ENCODE data around the gene RPL27A. TPM values are rescaled to one million over a fixed set of nuclear protein-coding genes. Genes with fewer than 3 reads are reported as not detected.

Gene RPL27A
- total RNA-seq, 6 experiments from 2014 or later: 187 to 394 (median 327) TPM

DNA sequence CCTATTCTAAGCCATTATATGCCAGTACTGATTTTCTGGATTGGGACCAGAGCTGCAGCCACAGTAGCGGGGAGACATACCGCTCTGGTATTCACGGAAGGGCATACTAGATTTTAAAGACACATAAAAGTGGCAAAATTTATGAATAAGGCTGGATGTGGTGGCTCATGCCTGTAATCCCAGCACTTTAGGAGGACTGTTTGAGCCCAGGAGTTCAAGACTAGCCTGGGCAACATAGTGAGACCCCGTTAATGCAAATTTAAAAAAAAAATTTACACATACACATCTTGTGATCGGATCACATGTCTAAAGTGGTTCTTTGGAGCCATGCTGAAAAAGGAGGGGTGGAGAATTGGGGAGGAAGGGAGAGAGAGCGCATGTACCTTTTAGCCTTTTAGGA is 9.0 kb downstream of the RPL27A start:
- TF ChIP-seq POLR2A (IDR thresholded peaks at IDR 0.05): no peak
- TF ChIP-seq, protein P1, sequence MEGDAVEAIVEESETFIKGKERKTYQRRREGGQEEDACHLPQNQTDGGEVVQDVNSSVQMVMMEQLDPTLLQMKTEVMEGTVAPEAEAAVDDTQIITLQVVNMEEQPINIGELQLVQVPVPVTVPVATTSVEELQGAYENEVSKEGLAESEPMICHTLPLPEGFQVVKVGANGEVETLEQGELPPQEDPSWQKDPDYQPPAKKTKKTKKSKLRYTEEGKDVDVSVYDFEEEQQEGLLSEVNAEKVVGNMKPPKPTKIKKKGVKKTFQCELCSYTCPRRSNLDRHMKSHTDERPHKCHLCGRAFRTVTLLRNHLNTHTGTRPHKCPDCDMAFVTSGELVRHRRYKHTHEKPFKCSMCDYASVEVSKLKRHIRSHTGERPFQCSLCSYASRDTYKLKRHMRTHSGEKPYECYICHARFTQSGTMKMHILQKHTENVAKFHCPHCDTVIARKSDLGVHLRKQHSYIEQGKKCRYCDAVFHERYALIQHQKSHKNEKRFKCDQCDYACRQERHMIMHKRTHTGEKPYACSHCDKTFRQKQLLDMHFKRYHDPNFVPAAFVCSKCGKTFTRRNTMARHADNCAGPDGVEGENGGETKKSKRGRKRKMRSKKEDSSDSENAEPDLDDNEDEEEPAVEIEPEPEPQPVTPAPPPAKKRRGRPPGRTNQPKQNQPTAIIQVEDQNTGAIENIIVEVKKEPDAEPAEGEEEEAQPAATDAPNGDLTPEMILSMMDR (IDR thresholded peaks at IDR 0.05): no peak
- H3K27me3 ChIP-seq: no peaks in the 10 kb centered on the region
- H3K4me3 ChIP-seq: no peak overlapping the region
- intact Hi-C loops (cut with DNase I): no loop called here
- H3K36me3 ChIP-seq: peaks cover 0 to 47% (median 28%) of the 10 kb centered on the region in 4 donors
- no peaks in the 10 kb centered on the region for H3K9me3 ChIP-seq
- ATAC-seq (no peak), DNase-seq (no peak)
- H3K27ac ChIP-seq: no peak overlapping the region
- WGBS (ENCODE audit: insufficient coverage, low coverage, low lambda C conversion rate, missing lambda C conversion rate): 91% methylated on average over 6 of the region's 6 CpGs
- H3K4me1 ChIP-seq: peaks cover 0 to 18% (median 5%) of the 10 kb centered on the region in 4 donors

DNA sequence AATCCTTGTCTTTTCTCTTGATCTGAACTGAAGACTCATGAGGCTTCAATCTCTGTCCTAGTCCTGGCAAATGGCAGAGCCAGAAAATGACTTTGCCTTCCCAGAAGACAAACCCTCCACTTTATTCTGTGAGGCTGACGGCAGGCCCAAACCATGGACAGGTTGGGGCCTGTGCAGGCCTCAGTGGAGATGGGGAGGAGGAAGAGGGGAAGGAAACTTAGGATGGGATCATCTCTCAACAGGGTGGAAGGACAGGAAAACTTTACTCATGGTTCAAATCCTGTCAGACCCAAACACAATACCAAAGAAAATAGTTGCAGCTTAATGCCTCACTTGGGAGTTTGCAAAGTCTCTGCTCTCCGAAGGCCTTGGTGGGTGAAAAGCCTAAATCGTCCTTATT is 9.8 kb downstream of the RPL27A start:
- Histone ChIP-seq H3K27me3 (no peaks in the 10 kb centered on the region), H3K4me1 (peaks cover 0 to 14% (median 5%) of the 10 kb centered on the region in 4 donors), H3K36me3 (peaks cover 0 to 55% (median 33%) of the 10 kb centered on the region in 4 donors), H3K4me3 (no peak overlapping the region), H3K9me3 (no peaks in the 10 kb centered on the region), H3K27ac (no peak overlapping the region)
- DNase-seq (no peak), ATAC-seq (no peak)
- TF ChIP-seq, protein P1 (IDR thresholded peaks at IDR 0.05): no peak
- no peak for TF ChIP-seq POLR2A (IDR thresholded peaks at IDR 0.05)
- WGBS (ENCODE audit: insufficient coverage, low coverage, low lambda C conversion rate, missing lambda C conversion rate): 100% methylated on average over 3 of the region's 3 CpGs
- intact Hi-C loops (cut with DNase I): no loop called here

DNA sequence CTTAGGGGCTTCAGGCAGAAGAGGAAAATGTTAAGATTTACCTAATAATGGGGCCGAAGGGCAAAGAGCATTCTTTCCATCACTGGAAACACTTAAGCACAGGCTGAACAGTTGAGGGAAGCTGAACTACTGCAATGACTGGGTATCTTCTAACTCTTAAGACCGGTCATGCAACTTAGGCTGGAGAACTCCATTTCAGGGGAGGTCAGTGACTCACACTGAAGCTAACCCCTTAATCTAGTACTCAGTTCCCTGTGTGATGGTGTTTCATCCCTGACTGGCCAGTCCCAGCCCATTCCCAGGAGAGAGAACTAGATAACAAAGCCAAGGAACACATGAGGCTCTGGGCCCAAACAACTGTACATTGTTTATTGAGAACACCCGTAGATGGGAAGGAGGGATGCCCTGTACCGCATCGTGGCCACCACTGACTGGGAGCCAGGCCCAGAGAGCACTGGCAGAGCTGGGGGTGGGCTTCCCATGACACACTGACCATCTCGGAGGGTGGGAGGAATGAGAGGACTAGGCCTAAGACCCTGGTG is 10.5 kb downstream of the RPL27A start:
- 95% methylated on average over 5 of the region's 6 CpGs for WGBS (ENCODE audit: insufficient coverage, low coverage, low lambda C conversion rate, missing lambda C conversion rate)
- intact Hi-C loops (cut with DNase I): no loop called here
- Histone ChIP-seq H3K9me3 (no peaks in the 10 kb centered on the region), H3K27ac (no peak overlapping the region), H3K27me3 (no peaks in the 10 kb centered on the region), H3K36me3 (peaks cover 0 to 62% (median 37%) of the 10 kb centered on the region in 4 donors), H3K4me1 (peaks cover 0 to 8% (median 2%) of the 10 kb centered on the region in 4 donors), H3K4me3 (no peak overlapping the region)
- TF ChIP-seq POLR2A (IDR thresholded peaks at IDR 0.05): no peak
- TF ChIP-seq, protein P1 (IDR thresholded peaks at IDR 0.05): no peak
- DNase-seq: no peak
- ATAC-seq: no peak

DNA sequence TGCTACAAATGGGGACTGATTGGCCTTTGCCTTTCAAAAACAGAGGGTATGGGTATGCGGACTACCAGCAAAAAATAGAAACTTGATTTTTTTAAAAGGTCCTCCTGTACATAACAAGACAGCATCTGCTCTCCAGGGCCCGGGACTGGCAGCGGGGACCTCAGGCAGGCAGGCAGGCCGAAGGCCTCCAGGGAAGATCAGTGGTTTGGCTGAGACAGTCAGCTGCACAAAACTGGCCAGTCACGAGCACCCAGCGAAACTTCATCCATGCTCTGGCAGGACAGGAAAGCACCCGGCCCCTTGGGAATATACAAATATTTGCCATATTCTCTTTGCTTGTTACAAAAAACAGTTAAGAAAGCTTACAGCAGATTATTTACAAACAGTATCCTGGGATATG is 11.0 kb downstream of the RPL27A start:
- intact Hi-C loops (cut with DNase I): no loop called here
- Histone ChIP-seq H3K36me3 (peaks cover 0 to 66% (median 39%) of the 10 kb centered on the region in 4 donors), H3K4me1 (peaks cover 0 to 5% (median 0%) of the 10 kb centered on the region in 4 donors), H3K4me3 (no peak overlapping the region), H3K9me3 (no peaks in the 10 kb centered on the region), H3K27ac (no peak overlapping the region), H3K27me3 (no peaks in the 10 kb centered on the region)
- TF ChIP-seq POLR2A (IDR thresholded peaks at IDR 0.05): no peak
- TF ChIP-seq, protein P1 (IDR thresholded peaks at IDR 0.05): no peak
- no peak for DNase-seq
- no peak for ATAC-seq
- WGBS (ENCODE audit: insufficient coverage, low coverage, low lambda C conversion rate, missing lambda C conversion rate): 90% methylated on average over 2 of the region's 7 CpGs
